K562 (cell line): ENCODE results near the gene COPG2. TPM values are rescaled to one million over a fixed set of nuclear protein-coding genes. Genes with fewer than 3 reads are reported as not detected.

ENCODE experiments used
- ATAC-seq: fragments of 200-7000 bp; cut with Tn5 transposase; 3 replicates; pipeline ENCODE4 v1.9.1; 2020; ENCODE audit warnings: moderate library complexity
- BruUV-seq: library from RNA; stranded (reverse); fragments of 400-500 nt; replicated peaks from 2 replicates; lab custom pipeline; 2021; lab: Mats Ljungman, UMichigan
- CTCF ChIA-PET: fragments of 300-600 bp; formaldehyde crosslinking; extraction: SDS; loops from one replicate; lab custom pipeline; 2021; ENCODE audit warnings: low intra/inter-chr PET ratio; lab: Yijun Ruan, JAX
- POLR2A ChIA-PET: fragments of 300-600, 350-650 bp; sonication (Branson Sonifier 250); formaldehyde crosslinking; extraction: SDS; loops from one replicate; lab custom pipeline; 2021; ENCODE audit warnings: antibody characterized with exemption, inconsistent platforms; lab: Yijun Ruan, JAX
- DNase-seq, 4 experiments: peaks; one replicate each; pipeline versions ENCODE4 v3.0.0 to v3.0.0-alpha.2; 2011 to 2018; ENCODE audit warnings: low spot score in 3 of 4, mixed read lengths in 3 of 4; ENCODE audit errors: extremely low read depth in 1 of 4
- FAIRE-seq: peaks from 2 replicates; lab custom pipeline; 2011; peaks lifted over from hg19 to GRCh38; lab: Jason Lieb, UNC
- H2AFZ ChIP-seq: 2 replicates; pipeline ENCODE4 v1.6.0; 2011; ENCODE audit warnings: low read depth, low read length, control low read depth, inconsistent platforms
- H3K27ac ChIP-seq: fragments of 200-600 bp; 3 replicates; pipeline ENCODE4 v1.8.0; 2011; ENCODE audit warnings: low read depth, mild to moderate bottlenecking, control low read depth, inconsistent platforms, low read length, moderate library complexity, mixed read lengths; ENCODE audit errors: extremely low read depth
- H3K27me3 ChIP-seq, 2 experiments: fragments of 300-600 bp in 1 of 2; 2 replicates in 1 of 2; 3 replicates in 1 of 2; pipeline versions ENCODE4 v1.6.0 to v1.8.0; 2011; ENCODE audit warnings: inconsistent platforms in 2 of 2, low read length in 2 of 2, mild to moderate bottlenecking in 1 of 2, mixed read lengths in 1 of 2, moderate library complexity in 1 of 2; ENCODE audit not compliant: control insufficient read depth in 2 of 2, insufficient read depth in 2 of 2
- H3K36me3 ChIP-seq: fragments of 300-600 bp; 3 replicates; pipeline ENCODE4 v1.8.0; 2011; ENCODE audit warnings: mild to moderate bottlenecking, low read length, inconsistent platforms; ENCODE audit not compliant: control insufficient read depth, insufficient read depth
- H3K4me1 ChIP-seq, 2 experiments: fragments of 200-600 bp in 1 of 2; replicated peaks in 1 of 2; 2 replicates in 1 of 2; 3 replicates in 1 of 2; pipeline versions ENCODE4 v1.5.1 to v1.8.0; 2011; ENCODE audit warnings: inconsistent platforms in 2 of 2, low read length in 2 of 2, mild to moderate bottlenecking in 1 of 2, mixed read lengths in 1 of 2, moderate library complexity in 1 of 2; ENCODE audit not compliant: control insufficient read depth in 2 of 2, insufficient read depth in 2 of 2
- H3K4me2 ChIP-seq: 2 replicates; pipeline ENCODE4 v1.6.1; 2011; ENCODE audit warnings: low read length, control low read depth, inconsistent platforms, mixed read lengths; ENCODE audit not compliant: insufficient read depth
- H3K4me3 ChIP-seq: fragments of 200-600 bp; sonication (generic), shearing (Covaris generic); 2 replicates; pipeline ENCODE4 v1.5.1; 2016; ENCODE audit warnings: control low read depth, inconsistent platforms
- H3K79me2 ChIP-seq: fragments of 200-600 bp; 3 replicates; pipeline ENCODE4 v1.8.0; 2011; ENCODE audit warnings: low read length, inconsistent platforms; ENCODE audit not compliant: control insufficient read depth, insufficient read depth
- H3K9ac ChIP-seq, 2 experiments: 2 replicates each; pipeline versions ENCODE4 v1.6.0 to v1.6.1; 2011; ENCODE audit warnings: low read depth in 2 of 2, low read length in 2 of 2, control low read depth in 1 of 2, inconsistent platforms in 1 of 2, mild to moderate bottlenecking in 1 of 2, mixed read lengths in 1 of 2; ENCODE audit not compliant: insufficient read depth in 1 of 2
- H3K9me1 ChIP-seq: one replicate; pipeline ENCODE4 v1.6.0; 2011; ENCODE audit warnings: inconsistent platforms, mild to moderate bottlenecking, low read length, moderate library complexity; ENCODE audit not compliant: control insufficient read depth, insufficient read depth
- H3K9me3 ChIP-seq: replicated peaks from 2 replicates; pipeline ENCODE4 v1.5.1; 2011; ENCODE audit warnings: low read depth, low read length, inconsistent platforms; ENCODE audit not compliant: control insufficient read depth, insufficient read depth
- H4K20me1 ChIP-seq: replicated peaks from 2 replicates; pipeline ENCODE4 v1.6.1; 2011; ENCODE audit warnings: low read length, inconsistent platforms, mixed read lengths; ENCODE audit not compliant: control insufficient read depth, insufficient read depth
- FOXA3 ChIP-seq, 2 experiments: fragments of 450-650 bp in 1 of 2; sonication (generic) in 1 of 2; formaldehyde crosslinking; IDR thresholded peaks in 1 of 2; conservative IDR thresholded peaks in 1 of 2; 2 replicates each; pipeline versions ENCODE4 v1.4.0 to v1.8.0; 2020 to 2022; ENCODE audit warnings: mild to moderate bottlenecking in 2 of 2, missing genetic modification reagents in 1 of 2
- MTA2 ChIP-seq: fragments of 450-650 bp; IDR thresholded peaks from 2 replicates; pipeline ENCODE4 v1.6.1; 2016; ENCODE audit warnings: low read depth
- OTX1 ChIP-seq: fragments of 450-650 bp; formaldehyde crosslinking; IDR thresholded peaks from 2 replicates; pipeline ENCODE4 v1.4.0; 2022; ENCODE audit warnings: mild to moderate bottlenecking
- ZNF143 ChIP-seq: sonication (generic); formaldehyde crosslinking; IDR thresholded peaks from 2 replicates; pipeline ENCODE4 v1.9.0; 2022; ENCODE audit warnings: mild to moderate bottlenecking, missing genetic modification reagents
- WGBS: fragments of 100-300 bp; shearing (Covaris generic); methylation state at CpG from one replicate; pipeline ENCODE4 v1.1.6; 2016; ENCODE audit warnings: low coverage, mixed read lengths; ENCODE audit not compliant: insufficient coverage; ENCODE audit errors: missing lambda C conversion rate; 5-methylcytosine and 5-hydroxymethylcytosine counted together
- in situ Hi-C: fragments of 300-500 bp; cut with MboI; formaldehyde crosslinking; loops from 4 replicates; pipeline ENCODE4 v1.15.0; 2018; ENCODE audit warnings: inconsistent platforms, mixed read lengths
- intact Hi-C: fragments of 100-400 bp; cut with micrococcal nuclease; formaldehyde crosslinking; loops from 2 replicates; pipeline ENCODE4 v1.14.2; 2022
- polyA plus RNA-seq, 8 experiments: library from polyadenylated mRNA; depleted of rRNA in 4 of 8; stranded (reverse) in 5 of 8; unstranded in 3 of 8; fragments of >200 nt; fragmentation: Nextera tagmentation in 2 of 8; fragmentation: Illumina TruSeq in 1 of 8; extraction: Ambion mirVana in 2 of 8; extraction: Trizol in 1 of 8; gene quantifications; 2 replicates each; pipeline versions ENCODE4 v1.2.1 to v1.2.3, GENCODE V29; 2011 to 2014; ENCODE audit warnings: inconsistent platforms in 1 of 8, missing spikeins in 1 of 8
- total RNA-seq, 7 experiments: library from RNA; depleted of rRNA in 6 of 7; stranded (reverse); fragments of >200 nt in 6 of 7; fragmentation: Illumina TruSeq in 2 of 7; extraction: Trizol in 2 of 7; gene quantifications; 2 replicates each; pipeline versions ENCODE4 v1.2.1 to v1.2.3, GENCODE V29; 2011 to 2021; ENCODE audit warnings: low replicate concordance in 1 of 7

COPG2 gene
- total and polyA plus RNA-seq, 9 of the 15 experiments (the other 6 are each of a cell fraction or from before 2014, with no cell fraction given), result 6.6 to 104 (median 32.5) TPM

DNA sequence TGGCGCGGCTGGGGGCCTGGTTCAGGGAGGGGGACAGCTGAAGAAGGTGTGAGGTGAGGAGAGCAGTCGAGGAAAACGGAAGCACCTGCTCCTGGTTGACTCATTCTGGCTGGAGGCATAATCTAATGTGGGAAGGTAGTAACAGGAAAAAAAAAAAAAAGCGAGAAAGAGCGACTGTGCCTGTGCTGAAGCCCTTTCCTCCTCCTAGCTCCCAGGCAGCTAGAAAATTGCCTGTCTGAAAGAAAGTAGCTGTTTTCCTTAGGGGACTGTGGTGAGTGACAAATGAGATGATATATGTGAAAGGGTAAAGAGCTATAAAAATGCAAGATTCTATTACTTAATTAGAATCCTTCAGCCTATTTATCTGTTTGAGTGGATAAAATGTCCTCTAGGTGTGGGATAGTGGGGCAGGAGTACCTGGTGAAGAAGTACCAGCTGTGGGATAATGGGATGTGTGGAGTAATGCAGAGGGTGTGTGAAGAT is 181.6 kb downstream of the COPG2 start:
- CTCF ChIA-PET, result no interaction called here
- Histone ChIP-seq H3K4me3 (no peak overlapping the region), H3K27me3 (peaks cover 15 to 49% of the 10 kb centered on the region in 2 experiments; a peak in 4 of 5 replicates), H3K79me2 (no peaks in the 10 kb centered on the region), H3K4me2 (peak overlapping the region; percentile 58), H4K20me1 (no peaks in the 10 kb centered on the region), H3K9ac (peak overlapping the region in 1 of 2 experiments; percentile 71; a peak in 2 of 4 replicates), H3K9me1 (no peaks in the 10 kb centered on the region)
- FAIRE-seq, result no peak
- in situ Hi-C loops, result no loop called here
- ATAC-seq, result peak; percentile 20; the same call in 1 of the 3 replicates
- no TSS peak for BruUV-seq
- TF ChIP-seq ZNF143 (no peak), FOXA3 (CRISPR knock-in tag; conservative IDR thresholded peaks at IDR 0.05 in 1 of 2, IDR thresholded peaks at IDR 0.05 in 1 of 2) (0 out of 4 replicates have a peak, but pooled peaks of 1 of the 2 experiments have one; percentile 5), MTA2 (no peak), OTX1 (CRISPR knock-in tag) (no peak)
- TF ChIP-seq, all 486 proteins: peak for 1
- no peak overlapping the region for H3K27ac ChIP-seq
- DNase-seq, result no peak
- POLR2A ChIA-PET, result interaction anchor here (0.5 to 1.8 kb wide), 6 partner anchors 10 to 862 kb away, joined by 3 to 4 read pairs (median 3); no protein-coding TSS in a partner anchor
- 11% methylated on average over 5 of the region's 6 CpGs for WGBS
- 0 out of 2 replicates have a peak, but pooled peaks cover 2% of the 10 kb centered on the region for H3K9me3 ChIP-seq
- intact Hi-C loops, result loop anchor here (5.0 to 10.0 kb wide), 4 partner anchors 208 to 415 kb away; partner anchors contain the start of gene KLHDC10
- H2AFZ ChIP-seq, result peak overlapping the region; percentile 61
- H3K4me1 ChIP-seq, result peaks cover 0 to 15% of the 10 kb centered on the region in 2 experiments; a peak in 3 of 5 replicates
- H3K36me3 ChIP-seq, result no peaks in the 10 kb centered on the region
